Measurements from ENCODE around the gene EFCAB7. TPM values are rescaled to one million over a fixed set of nuclear protein-coding genes. Genes with fewer than 3 reads are reported as not detected.

The EFCAB7 gene
- total RNA-seq, 2 experiments from 2014 or later: 5.6 to 5.8 TPM

DNA sequence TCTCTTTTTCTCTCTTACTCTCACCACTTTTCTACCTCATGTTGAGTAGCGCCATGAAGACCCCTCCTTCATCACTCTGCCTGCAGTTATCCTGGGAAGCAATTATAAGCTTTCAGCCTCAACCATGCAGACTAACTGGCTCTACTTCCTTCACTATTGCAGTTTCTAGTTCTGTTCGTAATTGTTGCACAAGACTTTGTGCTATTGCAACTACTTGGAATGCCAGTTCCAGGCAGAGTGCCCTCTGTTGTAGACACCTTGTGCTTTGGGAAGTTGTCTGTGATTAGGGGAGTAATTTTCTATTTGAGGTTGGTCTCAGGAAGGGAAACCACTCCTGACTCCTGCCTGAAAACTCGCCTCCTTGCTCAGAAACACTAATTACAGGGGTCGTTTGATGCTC, 89.2 kb downstream of the EFCAB7 start:
- intact Hi-C loops (cut with micrococcal nuclease): no loop called here

GRCh38 chr1:63612971-63613370, 89.6 kb downstream of the EFCAB7 start:
- H3K4me3 Mint-ChIP-seq: no peak overlapping the region
- H3K27ac Mint-ChIP-seq: no peak overlapping the region
- ChIA-PET CTCF (interaction anchor here (0.7 to 2.1 kb wide), 4 partner anchors 13 to 633 kb away, joined by 3 to 7 read pairs (median 4); no protein-coding TSS in a partner anchor), POLR2A (no interaction called here)
- DNase-seq: no peak
- intact Hi-C loops (cut with micrococcal nuclease): no loop called here
- H3K27me3 Mint-ChIP-seq: no peaks in the 10 kb centered on the region
- H3K4me1 Mint-ChIP-seq (ENCODE audit: low read depth): peaks cover 9% of the 10 kb centered on the region
- H3K9me3 Mint-ChIP-seq: no peaks in the 10 kb centered on the region
- peaks cover 1% of the 10 kb centered on the region for H3K36me3 Mint-ChIP-seq

More for the DNA sequence above, 89.2 kb downstream of the EFCAB7 start:
- no peaks in the 10 kb centered on the region for H3K9me3 Mint-ChIP-seq
- ChIA-PET CTCF (interaction anchor here (0.7 to 2.1 kb wide), 5 partner anchors 13 to 1211 kb away, joined by 3 to 7 read pairs (median 3); no protein-coding TSS in a partner anchor), POLR2A (no interaction called here)
- no peak overlapping the region for H3K4me3 Mint-ChIP-seq
- H3K27me3 Mint-ChIP-seq: no peaks in the 10 kb centered on the region
- no peak for DNase-seq
- peaks cover 9% of the 10 kb centered on the region for H3K4me1 Mint-ChIP-seq (ENCODE audit: low read depth)
- H3K36me3 Mint-ChIP-seq: peaks cover 1% of the 10 kb centered on the region
- no peak overlapping the region for H3K27ac Mint-ChIP-seq

- Mint-ChIP-seq H3K36me3 (peaks cover 1% of the 10 kb centered on the region), H3K9me3 (no peaks in the 10 kb centered on the region), H3K4me3 (no peak overlapping the region), H3K27me3 (no peaks in the 10 kb centered on the region), H3K27ac (no peak overlapping the region), H3K4me1 (ENCODE audit: low read depth) (peaks cover 3% of the 10 kb centered on the region)
- DNase-seq: peak; percentile 48
- ChIA-PET CTCF (interaction anchor here (0.9 to 2.6 kb wide), 6 partner anchors 14 to 631 kb away, joined by 3 to 34 read pairs (median 10); no protein-coding TSS in a partner anchor), POLR2A (no interaction called here)
- intact Hi-C loops (cut with micrococcal nuclease): loop anchor here (1.0 to 5.0 kb wide), 4 partner anchors 59 to 630 kb away; no protein-coding TSS in a partner anchor
These were observed 92.6 kb downstream of the EFCAB7 start for GRCh38 chr1:63615768-63616420.

GRCh38 chr1:63617450-63617849, 94.1 kb downstream of the EFCAB7 start:
- no peaks in the 10 kb centered on the region for H3K27me3 Mint-ChIP-seq
- peaks cover 3% of the 10 kb centered on the region for H3K4me1 Mint-ChIP-seq (ENCODE audit: low read depth)
- DNase-seq: no peak
- intact Hi-C loops (cut with micrococcal nuclease): loop anchor here (5.0 kb wide), 1 partner anchor 75 kb away; no protein-coding TSS in a partner anchor
- no peaks in the 10 kb centered on the region for H3K9me3 Mint-ChIP-seq
- H3K27ac Mint-ChIP-seq: no peak overlapping the region
- CTCF ChIA-PET: interaction anchor here (0.7 to 2.6 kb wide), 10 partner anchors 10 to 629 kb away, joined by 3 to 34 read pairs (median 4); no protein-coding TSS in a partner anchor
- H3K36me3 Mint-ChIP-seq: peaks cover 1% of the 10 kb centered on the region
- no peak overlapping the region for H3K4me3 Mint-ChIP-seq
- POLR2A ChIA-PET: no interaction called here

- Mint-ChIP-seq H3K27ac (no peak overlapping the region), H3K27me3 (no peaks in the 10 kb centered on the region), H3K9me3 (no peaks in the 10 kb centered on the region), H3K4me3 (no peak overlapping the region), H3K36me3 (peaks cover 1% of the 10 kb centered on the region), H3K4me1 (ENCODE audit: low read depth) (peaks cover 3% of the 10 kb centered on the region)
- ChIA-PET CTCF (interaction anchor here (1.0 kb wide), 1 partner anchor 519 kb away, joined by 5 read pairs; no protein-coding TSS in a partner anchor), POLR2A (no interaction called here)
- intact Hi-C loops (cut with micrococcal nuclease): loop anchor here (5.0 kb wide), 1 partner anchor 74 kb away; no protein-coding TSS in a partner anchor
- no peak for DNase-seq
These were observed 94.7 kb downstream of the EFCAB7 start for GRCh38 chr1:63618011-63618410.

DNA sequence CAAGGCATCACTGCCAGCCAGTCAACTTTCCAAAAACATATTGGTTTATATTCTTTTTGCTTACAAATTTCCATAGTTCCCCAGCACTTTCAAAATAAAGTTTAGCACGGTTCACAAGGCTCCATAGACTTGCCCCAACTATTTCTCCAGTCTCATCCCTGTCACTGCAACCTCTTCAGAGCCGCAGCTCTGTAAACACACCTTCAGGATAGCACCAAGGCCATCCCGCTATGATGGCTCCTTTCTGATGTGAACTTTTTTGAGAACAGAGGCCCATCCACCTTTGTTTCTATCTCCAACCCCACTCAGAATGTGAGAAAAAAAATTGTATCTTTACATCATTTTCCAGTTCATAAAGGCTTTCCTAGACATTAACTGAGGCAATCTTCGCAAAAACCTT, 96.2 kb downstream of the EFCAB7 start:
- no peak for DNase-seq
- no peaks in the 10 kb centered on the region for H3K27me3 Mint-ChIP-seq
- H3K27ac Mint-ChIP-seq: no peak overlapping the region
- ChIA-PET CTCF (no interaction called here), POLR2A (no interaction called here)
- H3K4me3 Mint-ChIP-seq: no peak overlapping the region
- intact Hi-C loops (cut with micrococcal nuclease): loop anchor here (5.0 kb wide), 1 partner anchor 73 kb away; no protein-coding TSS in a partner anchor
- peaks cover 3% of the 10 kb centered on the region for H3K4me1 Mint-ChIP-seq (ENCODE audit: low read depth)
- no peaks in the 10 kb centered on the region for H3K9me3 Mint-ChIP-seq
- H3K36me3 Mint-ChIP-seq: peaks cover 1% of the 10 kb centered on the region

GRCh38 chr1:63620671-63621070, 97.3 kb downstream of the EFCAB7 start:
- intact Hi-C loops (cut with micrococcal nuclease): loop anchor here (2.0 kb wide), 1 partner anchor 298 kb away; no protein-coding TSS in a partner anchor
- Mint-ChIP-seq H3K9me3 (no peaks in the 10 kb centered on the region), H3K27me3 (no peaks in the 10 kb centered on the region), H3K4me3 (no peak overlapping the region), H3K27ac (no peak overlapping the region), H3K4me1 (ENCODE audit: low read depth) (peaks cover 3% of the 10 kb centered on the region), H3K36me3 (peaks cover 1% of the 10 kb centered on the region)
- POLR2A ChIA-PET: no interaction called here
- CTCF ChIA-PET: interaction anchor here (1.0 to 2.3 kb wide), 2 partner anchors 297 to 516 kb away, joined by 3 to 11 read pairs; no protein-coding TSS in a partner anchor
- no peak for DNase-seq

DNA sequence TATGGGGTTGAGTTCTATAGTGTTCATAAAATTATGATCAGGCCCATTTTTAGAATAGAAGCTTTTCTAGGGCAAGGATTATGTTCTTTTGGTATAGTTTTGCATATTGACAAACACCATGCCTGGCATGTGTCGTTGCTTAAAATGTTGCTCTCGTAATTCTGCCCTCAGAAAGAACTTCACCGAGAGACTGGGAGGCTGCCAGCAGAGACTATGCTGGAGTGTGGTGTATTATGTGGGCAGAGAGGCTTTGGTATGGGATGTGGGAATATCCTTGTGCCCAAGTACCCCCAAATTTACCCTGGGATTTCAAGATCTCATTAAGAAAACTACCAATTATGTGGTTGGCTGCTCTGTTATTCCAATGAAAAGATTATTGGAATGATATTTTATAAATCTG, 97.8 kb downstream of the EFCAB7 start:
- no peaks in the 10 kb centered on the region for H3K9me3 Mint-ChIP-seq
- ChIA-PET POLR2A (no interaction called here), CTCF (interaction anchor here (2.3 kb wide), 1 partner anchor 516 kb away, joined by 11 read pairs; no protein-coding TSS in a partner anchor)
- no peaks in the 10 kb centered on the region for H3K4me1 Mint-ChIP-seq (ENCODE audit: low read depth)
- intact Hi-C loops (cut with micrococcal nuclease): loop anchor here (2.0 kb wide), 1 partner anchor 298 kb away; no protein-coding TSS in a partner anchor
- no peak overlapping the region for H3K4me3 Mint-ChIP-seq
- H3K27ac Mint-ChIP-seq: no peak overlapping the region
- H3K27me3 Mint-ChIP-seq: no peaks in the 10 kb centered on the region
- DNase-seq: no peak
- no peaks in the 10 kb centered on the region for H3K36me3 Mint-ChIP-seq

- Mint-ChIP-seq H3K27ac (no peak overlapping the region), H3K27me3 (no peaks in the 10 kb centered on the region), H3K4me1 (ENCODE audit: low read depth) (no peaks in the 10 kb centered on the region), H3K4me3 (no peak overlapping the region), H3K9me3 (no peaks in the 10 kb centered on the region), H3K36me3 (no peaks in the 10 kb centered on the region)
- POLR2A ChIA-PET: no interaction called here
- intact Hi-C loops (cut with micrococcal nuclease): loop anchor here (2.0 kb wide), 1 partner anchor 297 kb away; no protein-coding TSS in a partner anchor
- no peak for DNase-seq
- CTCF ChIA-PET: interaction anchor here (2.3 kb wide), 1 partner anchor 515 kb away, joined by 11 read pairs; no protein-coding TSS in a partner anchor
These were observed 98.4 kb downstream of the EFCAB7 start for GRCh38 chr1:63621698-63622097.

Other genes starting within 250 kb of the EFCAB7 start
- not detected for gene FOXD3, start 201.0 kb upstream of the EFCAB7 start, total RNA-seq
- 10 to 100 TPM; 16.0 to 18.8 TPM for gene ALG6, start 155.9 kb upstream of the EFCAB7 start, total RNA-seq
- 10 to 100 TPM; 59.5 to 61.1 TPM for gene ITGB3BP, start 300 bp upstream of the EFCAB7 start, total RNA-seq
- 10 to 100 TPM; 31.9 to 32.4 TPM for gene PGM1, start 69.9 kb downstream of the EFCAB7 start, total RNA-seq